ENCODE data around the gene PKMYT1. TPM values are rescaled to one million over a fixed set of nuclear protein-coding genes. Genes with fewer than 3 reads are reported as not detected.

The PKMYT1 gene
- total RNA-seq, 2 experiments from 2014 or later, result 101 to 117 TPM

DNA sequence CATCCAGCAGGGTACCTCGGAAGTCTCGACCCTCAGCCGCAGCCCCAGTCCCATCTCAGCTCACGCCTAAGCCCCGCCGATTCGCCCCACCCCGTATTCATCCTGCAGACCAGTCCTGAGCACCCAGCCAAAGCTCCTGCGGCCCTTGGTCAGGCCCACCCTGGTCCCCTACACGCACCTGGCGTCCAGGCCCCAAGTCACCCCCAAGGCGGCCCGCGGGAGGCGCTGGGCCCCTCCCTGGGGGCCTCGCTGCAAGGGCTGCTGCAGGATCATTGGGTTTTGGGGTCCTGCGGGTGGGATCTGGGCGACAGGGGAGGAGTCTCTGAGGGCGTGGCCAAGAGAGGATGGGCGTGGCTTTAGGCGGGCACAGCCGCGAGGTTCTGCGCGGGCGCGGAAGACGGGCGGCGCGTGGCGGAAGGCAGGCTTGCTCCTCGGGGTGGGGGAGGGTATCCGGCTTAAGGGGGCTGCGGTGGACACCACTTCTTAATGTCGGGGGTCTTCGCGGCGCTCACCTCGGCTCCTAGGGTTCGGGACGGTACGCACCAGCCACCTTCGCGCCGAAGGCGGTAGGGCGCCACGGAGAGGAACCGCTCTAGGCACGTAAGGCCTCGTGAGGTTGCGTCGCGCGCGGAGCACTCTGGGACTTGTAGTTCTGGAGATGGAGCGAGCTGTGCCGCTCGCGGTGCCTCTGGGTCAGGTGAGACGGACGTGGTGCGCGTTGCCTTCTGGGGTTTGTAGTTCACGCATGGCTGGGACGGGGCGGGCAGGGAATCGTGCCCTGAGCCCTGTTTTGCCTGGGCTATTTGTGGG, 43.6 kb upstream of the PKMYT1 start, which contains the start of the genes HCFC1R1 and THOC6:
TSS of gene HCFC1R1 (minus strand) at position 274 of the 810 bp plus-strand sequence. CDS start at position 273, 1 bp downstream.
TSS of gene THOC6 (plus strand) at position 367 of the 810 bp plus-strand sequence. CDS start at position 659, 292 bp downstream.
- intact Hi-C loops (cut with DNase I, micrococcal nuclease), result loop anchor here (1.0 to 5.0 kb wide), 18 partner anchors 21 to 1283 kb away; partner anchors contain the start of genes ADCY9 (in 1 of the 2), CEMP1 (in 1 of the 2), ELOB (in 1 of the 2) and NTHL1 (in 1 of the 2)
- peaks cover 50% of the 10 kb centered on the region for H3K4me1 Mint-ChIP-seq
- DNase-seq, result peak; percentile 99

DNA sequence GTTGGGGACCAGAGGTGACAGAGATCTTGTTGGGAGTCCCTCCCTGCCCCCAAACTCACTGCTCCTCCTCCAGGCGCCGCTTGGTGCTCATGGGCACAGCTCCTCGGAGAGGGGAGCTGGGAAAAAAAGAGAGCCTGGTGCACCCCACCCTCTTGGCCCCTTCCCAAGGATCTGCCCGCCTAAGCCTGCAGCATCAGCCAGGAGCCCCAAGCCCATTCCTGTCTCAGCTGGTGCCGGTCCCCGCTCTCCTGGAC, 43.1 kb upstream of the PKMYT1 start:
- peaks cover 4% of the 10 kb centered on the region for H3K27me3 Mint-ChIP-seq
- ChIA-PET CTCF (interaction anchor here (1.0 to 3.8 kb wide), 5 partner anchors 9 to 40 kb away, joined by 3 to 39 read pairs (median 6); no protein-coding TSS in a partner anchor), POLR2A (interaction anchor here (0.7 to 1.2 kb wide), 3 partner anchors 47 to 75 kb away, joined by 3 read pairs; partner anchors contain the start of gene ZSCAN10)
- peaks cover 51% of the 10 kb centered on the region for H3K4me1 Mint-ChIP-seq
- no peaks in the 10 kb centered on the region for H3K9me3 Mint-ChIP-seq (ENCODE audit: low read depth)
- intact Hi-C loops (cut with DNase I, micrococcal nuclease), result loop anchor here (5.0 kb wide), 8 partner anchors 34 to 1284 kb away; partner anchors contain the start of genes ADCY9 (in 1 of the 2), CEMP1 (in 1 of the 2), ELOB (in 1 of the 2) and RNPS1 (in 1 of the 2)
- ATAC-seq (no peak), DNase-seq (peak; percentile 66)
- H3K27ac Mint-ChIP-seq, result peak overlapping the region; percentile 97
- H3K36me3 Mint-ChIP-seq (ENCODE audit: low read depth), result peaks cover 14% of the 10 kb centered on the region
- H3K4me3 Mint-ChIP-seq, result peak overlapping the region; percentile 74

More for the DNA sequence above, 43.6 kb upstream of the PKMYT1 start, which contains the start of the genes HCFC1R1 and THOC6:
- peaks cover 14% of the 10 kb centered on the region for H3K36me3 Mint-ChIP-seq (ENCODE audit: low read depth)
- peaks cover 4% of the 10 kb centered on the region for H3K27me3 Mint-ChIP-seq
- H3K9me3 Mint-ChIP-seq (ENCODE audit: low read depth), result no peaks in the 10 kb centered on the region
- peak within 1 kb of the TSS; percentile 97 for H3K27ac Mint-ChIP-seq
- ChIA-PET CTCF (interaction anchor here (0.6 to 3.8 kb wide), 5 partner anchors 8 to 21 kb away, joined by 3 to 39 read pairs (median 6); no protein-coding TSS in a partner anchor), POLR2A (interaction anchor here (0.6 to 1.5 kb wide), 5 partner anchors 46 to 259 kb away, joined by 3 to 10 read pairs (median 3); partner anchors contain the start of gene ZNF213)
- H3K4me3 Mint-ChIP-seq, result peak within 1 kb of the TSS; percentile 74
- peak; percentile 74 for ATAC-seq

DNA sequence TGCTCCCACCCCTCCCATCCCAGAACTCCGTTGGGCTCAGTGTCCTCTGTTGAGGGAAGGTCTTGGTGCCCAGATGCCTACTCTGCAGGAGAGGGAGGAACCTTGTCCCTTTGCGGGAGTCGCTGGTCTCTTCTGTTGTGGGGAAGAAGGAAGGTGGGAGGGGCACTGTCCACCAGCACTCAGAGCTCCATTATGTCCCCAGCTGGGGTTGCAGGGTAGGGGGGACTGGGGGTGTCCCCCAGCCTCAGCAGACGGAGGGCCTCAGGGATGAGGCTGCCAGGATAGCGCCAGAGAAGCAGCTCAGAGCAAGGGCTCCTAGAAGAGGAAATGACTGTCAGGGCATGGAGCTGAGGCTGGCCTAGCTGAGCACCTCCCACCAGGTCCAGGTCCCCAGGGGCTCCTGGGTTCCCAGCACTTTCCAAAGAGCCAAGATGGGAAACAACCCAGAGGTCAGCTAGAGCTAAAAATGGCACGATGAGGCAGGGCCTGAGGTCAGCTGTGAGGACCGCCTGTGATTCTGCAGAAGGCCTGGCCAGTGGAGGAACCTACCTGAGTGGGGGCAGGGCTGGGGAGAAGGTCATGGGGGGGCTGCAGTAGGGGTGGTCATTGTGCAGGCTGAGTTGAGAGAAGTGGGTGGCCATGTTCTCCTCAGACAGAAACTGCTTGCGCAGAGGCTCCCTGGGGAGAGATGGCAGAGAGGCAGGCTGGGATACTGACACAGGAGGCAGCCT, 42.6 kb upstream of the PKMYT1 start:
- CTCF ChIA-PET, result interaction anchor here (0.6 to 3.8 kb wide), 8 partner anchors 9 to 727 kb away, joined by 3 to 39 read pairs (median 6); no protein-coding TSS in a partner anchor
- Mint-ChIP-seq H3K9me3 (ENCODE audit: low read depth) (no peaks in the 10 kb centered on the region), H3K36me3 (ENCODE audit: low read depth) (peaks cover 14% of the 10 kb centered on the region), H3K27me3 (peaks cover 5% of the 10 kb centered on the region), H3K27ac (peak overlapping the region; percentile 97), H3K4me1 (peaks cover 53% of the 10 kb centered on the region), H3K4me3 (peak overlapping the region; percentile 74)
- no peak for ATAC-seq
- peak; percentile 43 for DNase-seq
- intact Hi-C loops (cut with DNase I, micrococcal nuclease), result loop anchor here (5.0 kb wide), 8 partner anchors 34 to 1284 kb away; partner anchors contain the start of genes ADCY9 (in 1 of the 2), CEMP1 (in 1 of the 2), ELOB (in 1 of the 2) and RNPS1 (in 1 of the 2)
- POLR2A ChIA-PET, result interaction anchor here (0.5 to 1.2 kb wide), 5 partner anchors 41 to 191 kb away, joined by 3 to 4 read pairs (median 3); partner anchors contain the start of gene ZSCAN10

DNA sequence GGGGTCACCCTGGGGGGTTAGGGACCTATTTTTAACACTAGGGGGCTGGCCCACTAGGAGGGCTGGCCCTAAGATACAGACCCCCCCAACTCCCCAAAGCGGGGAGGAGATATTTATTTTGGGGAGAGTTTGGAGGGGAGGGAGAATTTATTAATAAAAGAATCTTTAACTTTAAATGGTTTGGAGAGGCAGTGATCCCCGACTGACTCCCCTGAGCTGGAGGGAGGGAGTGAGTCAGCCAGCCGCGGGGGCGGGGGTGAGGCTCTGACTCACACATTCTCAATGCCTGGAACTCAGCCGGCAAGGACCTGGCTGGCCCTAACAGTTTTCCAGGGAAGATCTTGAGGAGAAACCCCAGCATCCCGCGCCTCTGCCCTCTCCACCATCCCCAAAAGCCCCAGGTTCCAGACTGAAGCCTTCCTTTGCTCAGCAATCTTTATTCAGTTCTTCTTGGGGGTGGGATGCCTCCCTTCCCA, 42.0 kb upstream of the PKMYT1 start:
- H3K4me3 Mint-ChIP-seq, result peak overlapping the region; percentile 74
- DNase-seq (peak; percentile 97), ATAC-seq (peak; percentile 37)
- peak overlapping the region; percentile 97 for H3K27ac Mint-ChIP-seq
- no peaks in the 10 kb centered on the region for H3K9me3 Mint-ChIP-seq (ENCODE audit: low read depth)
- peaks cover 50% of the 10 kb centered on the region for H3K4me1 Mint-ChIP-seq
- peaks cover 14% of the 10 kb centered on the region for H3K36me3 Mint-ChIP-seq (ENCODE audit: low read depth)
- peaks cover 5% of the 10 kb centered on the region for H3K27me3 Mint-ChIP-seq
- ChIA-PET POLR2A (interaction anchor here (0.5 to 1.3 kb wide), 7 partner anchors 14 to 192 kb away, joined by 3 to 7 read pairs (median 3); partner anchors contain the start of genes IL32 and ZSCAN10), CTCF (interaction anchor here (0.6 to 3.8 kb wide), 8 partner anchors 10 to 726 kb away, joined by 3 to 39 read pairs (median 5); no protein-coding TSS in a partner anchor)
- intact Hi-C loops (cut with DNase I, micrococcal nuclease), result loop anchor here (5.0 kb wide), 8 partner anchors 35 to 1285 kb away; partner anchors contain the start of genes ADCY9 (in 1 of the 2), CEMP1 (in 1 of the 2), ELOB (in 1 of the 2) and RNPS1 (in 1 of the 2)

DNA sequence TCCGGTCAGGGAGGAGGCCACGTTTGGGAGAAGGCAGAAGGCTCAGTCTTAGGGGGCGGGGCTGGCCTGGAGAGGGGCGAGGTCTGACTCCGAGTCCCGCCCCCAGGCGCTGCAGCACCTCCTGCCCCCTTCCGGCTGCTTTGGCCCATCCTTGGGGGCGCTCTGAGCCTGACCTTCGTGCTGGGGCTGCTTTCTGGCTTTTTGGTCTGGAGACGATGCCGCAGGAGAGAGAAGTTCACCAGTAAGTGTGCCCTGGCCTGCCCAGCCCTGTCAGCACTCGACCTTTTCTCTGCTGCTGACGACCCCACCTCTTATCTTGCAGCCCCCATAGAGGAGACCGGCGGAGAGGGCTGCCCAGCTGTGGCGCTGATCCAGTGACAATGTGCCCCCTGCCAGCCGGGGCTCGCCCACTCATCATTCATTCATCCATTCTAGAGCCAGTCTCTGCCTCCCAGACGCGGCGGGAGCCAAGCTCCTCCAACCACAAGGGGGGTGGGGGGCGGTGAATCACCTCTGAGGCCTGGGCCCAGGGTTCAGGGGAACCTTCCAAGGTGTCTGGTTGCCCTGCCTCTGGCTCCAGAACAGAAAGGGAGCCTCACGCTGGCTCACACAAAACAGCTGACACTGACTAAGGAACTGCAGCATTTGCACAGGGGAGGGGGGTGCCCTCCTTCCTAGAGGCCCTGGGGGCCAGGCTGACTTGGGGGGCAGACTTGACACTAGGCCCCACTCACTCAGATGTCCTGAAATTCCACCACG, 41.4 kb upstream of the PKMYT1 start:
- DNase-seq (peak; percentile 95), ATAC-seq (peak; percentile 56)
- POLR2A ChIA-PET, result interaction anchor here (0.6 to 1.3 kb wide), 4 partner anchors 14 to 55 kb away, joined by 3 to 7 read pairs (median 3); partner anchors contain the start of gene IL32
- CTCF ChIA-PET, result interaction anchor here (0.6 to 3.8 kb wide), 5 partner anchors 10 to 173 kb away, joined by 3 to 39 read pairs (median 6); no protein-coding TSS in a partner anchor
- peak overlapping the region; percentile 74 for H3K4me3 Mint-ChIP-seq
- H3K36me3 Mint-ChIP-seq (ENCODE audit: low read depth), result peaks cover 8% of the 10 kb centered on the region
- peaks cover 7% of the 10 kb centered on the region for H3K27me3 Mint-ChIP-seq
- intact Hi-C loops (cut with DNase I, micrococcal nuclease), result loop anchor here (2.0 to 5.0 kb wide), 11 partner anchors 17 to 1286 kb away; partner anchors contain the start of genes ADCY9 (in 1 of the 2), CEMP1 (in 1 of the 2), ELOB (in 1 of the 2) and FLYWCH2 (in 1 of the 2)
- H3K27ac Mint-ChIP-seq, result peak overlapping the region; percentile 97
- peaks cover 50% of the 10 kb centered on the region for H3K4me1 Mint-ChIP-seq
- H3K9me3 Mint-ChIP-seq (ENCODE audit: low read depth), result no peaks in the 10 kb centered on the region

DNA sequence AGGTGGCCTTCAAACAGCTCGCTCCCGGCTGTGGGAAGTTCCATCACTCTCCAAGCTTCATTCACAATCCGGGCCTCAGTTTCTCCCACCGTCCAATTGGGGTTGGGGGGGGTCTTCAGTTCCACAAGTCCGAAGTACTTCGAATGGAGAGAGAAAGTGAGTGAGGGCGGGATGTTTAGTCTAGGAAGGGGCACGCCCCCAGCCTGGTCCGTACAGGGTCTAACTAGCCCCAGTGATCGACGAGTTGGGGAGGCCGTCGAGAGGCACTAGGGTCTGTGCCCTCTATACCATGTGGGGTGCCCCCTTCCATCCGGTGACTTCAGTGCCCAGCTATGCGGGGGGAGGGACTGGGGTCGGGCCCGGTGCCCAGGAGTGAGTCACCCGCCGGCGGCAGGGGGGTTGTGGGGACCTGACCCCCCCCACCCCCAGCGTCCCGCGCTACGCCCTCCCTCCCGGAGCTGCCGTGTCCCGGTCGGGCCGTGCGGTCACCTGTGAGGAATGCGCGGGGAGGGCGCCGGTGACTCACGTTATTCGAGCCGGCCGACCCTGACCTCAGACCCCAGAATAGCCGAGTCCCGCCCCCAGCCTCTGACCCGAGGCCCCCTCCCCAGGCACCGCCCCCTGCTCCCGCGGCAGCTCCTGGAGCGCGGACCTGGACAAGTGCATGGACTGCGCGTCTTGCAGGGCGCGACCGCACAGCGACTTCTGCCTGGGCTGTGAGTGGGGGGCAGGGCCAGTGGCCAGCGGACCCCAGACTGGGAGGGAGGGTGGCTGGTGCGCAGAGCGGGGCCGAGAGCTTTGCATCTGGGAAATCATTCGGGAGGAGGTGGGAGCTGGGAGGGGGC, 40.6 kb upstream of the PKMYT1 start:
- DNase-seq, result peak; percentile 77
- H3K4me1 Mint-ChIP-seq, result peaks cover 50% of the 10 kb centered on the region
- peaks cover 7% of the 10 kb centered on the region for H3K27me3 Mint-ChIP-seq
- intact Hi-C loops (cut with DNase I, micrococcal nuclease), result loop anchor here (1.0 to 5.0 kb wide), 12 partner anchors 16 to 1286 kb away; partner anchors contain the start of genes ADCY9 (in 1 of the 2), CEMP1 (in 1 of the 2), ELOB (in 1 of the 2) and FLYWCH2 (in 1 of the 2)
- peak overlapping the region; percentile 74 for H3K4me3 Mint-ChIP-seq
- H3K27ac Mint-ChIP-seq, result peak overlapping the region; percentile 97
- no peaks in the 10 kb centered on the region for H3K9me3 Mint-ChIP-seq (ENCODE audit: low read depth)
- peak; percentile 3 for ATAC-seq
- POLR2A ChIA-PET, result interaction anchor here (0.6 to 1.8 kb wide), 5 partner anchors 13 to 55 kb away, joined by 3 to 7 read pairs (median 3); partner anchors contain the start of gene IL32
- CTCF ChIA-PET, result interaction anchor here (0.6 to 3.8 kb wide), 9 partner anchors 7 to 502 kb away, joined by 3 to 39 read pairs (median 4); no protein-coding TSS in a partner anchor
- H3K36me3 Mint-ChIP-seq (ENCODE audit: low read depth), result peaks cover 2% of the 10 kb centered on the region

DNA sequence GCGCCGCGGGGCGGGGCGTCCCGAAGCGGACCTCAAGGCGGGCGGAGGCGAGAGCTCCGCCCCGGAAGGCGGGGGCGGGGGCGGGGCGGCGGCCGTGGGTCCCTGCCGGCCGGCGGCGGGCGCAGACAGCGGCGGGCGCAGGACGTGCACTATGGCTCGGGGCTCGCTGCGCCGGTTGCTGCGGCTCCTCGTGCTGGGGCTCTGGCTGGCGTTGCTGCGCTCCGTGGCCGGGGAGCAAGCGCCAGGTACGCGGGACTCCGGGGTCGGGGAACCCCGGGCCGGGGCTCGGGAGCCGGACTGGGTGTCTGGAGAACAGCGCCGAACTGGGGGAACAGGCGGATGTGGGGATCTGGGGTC, 40.0 kb upstream of the PKMYT1 start, which contains the start of gene TNFRSF12A:
TSS of gene TNFRSF12A (plus strand) at position 122 of the 357 bp plus-strand sequence. CDS start at position 152, 30 bp downstream.
- H3K4me1 Mint-ChIP-seq, result peaks cover 46% of the 10 kb centered on the region
- H3K36me3 Mint-ChIP-seq (ENCODE audit: low read depth), result peaks cover 2% of the 10 kb centered on the region
- intact Hi-C loops (cut with DNase I, micrococcal nuclease), result loop anchor here (1.0 to 5.0 kb wide), 12 partner anchors 15 to 1287 kb away; partner anchors contain the start of genes ADCY9 (in 1 of the 2), CEMP1 (in 1 of the 2), ELOB (in 1 of the 2) and FLYWCH2 (in 1 of the 2)
- peak within 1 kb of the TSS; percentile 74 for H3K4me3 Mint-ChIP-seq
- peak; percentile 2 for ATAC-seq
- peak; percentile 85 for DNase-seq
- CTCF ChIA-PET, result interaction anchor here (0.6 to 3.8 kb wide), 8 partner anchors 8 to 503 kb away, joined by 3 to 39 read pairs (median 4); no protein-coding TSS in a partner anchor
- peak within 1 kb of the TSS; percentile 97 for H3K27ac Mint-ChIP-seq
- no peaks in the 10 kb centered on the region for H3K9me3 Mint-ChIP-seq (ENCODE audit: low read depth)
- peaks cover 7% of the 10 kb centered on the region for H3K27me3 Mint-ChIP-seq
- POLR2A ChIA-PET, result interaction anchor here (0.6 to 1.8 kb wide), 3 partner anchors 9 to 16 kb away, joined by 3 to 4 read pairs (median 3); no protein-coding TSS in a partner anchor

DNA sequence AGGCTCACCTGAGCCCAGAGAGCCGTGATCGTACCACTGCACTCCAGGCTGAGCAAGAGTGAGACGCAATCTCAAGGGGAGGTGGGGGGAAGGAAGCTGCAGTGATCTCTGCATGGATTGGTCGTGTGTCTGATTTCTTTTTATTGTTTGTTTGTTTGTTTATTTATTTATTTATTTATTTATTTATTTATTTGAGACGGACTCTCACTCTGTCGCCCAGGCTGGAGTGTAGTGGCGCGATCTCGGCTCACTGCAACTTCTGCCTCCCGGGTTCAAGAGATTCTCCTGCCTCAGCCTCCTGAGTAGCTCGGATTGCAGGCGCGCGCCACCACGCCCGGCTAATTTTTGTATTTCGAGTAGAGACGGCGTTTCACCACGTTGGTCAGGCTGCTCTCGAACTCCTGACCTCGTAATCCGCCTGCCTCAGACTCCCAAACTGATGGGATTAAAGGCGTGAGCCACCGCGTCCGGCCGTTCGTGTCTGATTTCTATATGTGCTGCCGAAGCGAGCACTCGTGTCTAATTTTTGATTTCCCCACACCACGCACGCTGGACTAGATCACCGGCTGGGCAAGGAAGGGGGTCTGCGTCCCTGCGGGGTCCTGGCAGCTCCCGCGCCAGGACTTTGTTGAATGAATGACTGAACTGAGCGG, 39.5 kb upstream of the PKMYT1 start:
- H3K36me3 Mint-ChIP-seq (ENCODE audit: low read depth), result peaks cover 2% of the 10 kb centered on the region
- DNase-seq, result no peak
- H3K27me3 Mint-ChIP-seq, result peaks cover 7% of the 10 kb centered on the region
- intact Hi-C loops (cut with DNase I, micrococcal nuclease), result loop anchor here (1.0 to 5.0 kb wide), 12 partner anchors 15 to 1288 kb away; partner anchors contain the start of genes ADCY9 (in 1 of the 2), CEMP1 (in 1 of the 2), ELOB (in 1 of the 2) and FLYWCH2 (in 1 of the 2)
- ATAC-seq, result no peak
- ChIA-PET POLR2A (interaction anchor here (0.6 to 1.8 kb wide), 3 partner anchors 9 to 16 kb away, joined by 3 to 4 read pairs (median 3); no protein-coding TSS in a partner anchor), CTCF (interaction anchor here (0.6 to 3.8 kb wide), 10 partner anchors 8 to 504 kb away, joined by 3 to 39 read pairs (median 3); no protein-coding TSS in a partner anchor)
- no peaks in the 10 kb centered on the region for H3K9me3 Mint-ChIP-seq (ENCODE audit: low read depth)
- H3K4me1 Mint-ChIP-seq, result peaks cover 46% of the 10 kb centered on the region
- peak overlapping the region; percentile 77 for H3K27ac Mint-ChIP-seq
- peak overlapping the region; percentile 74 for H3K4me3 Mint-ChIP-seq
